Left colon (tissue), 2 donors: ENCODE measurements around the gene ITCH. TPM values are rescaled to one million over a fixed set of nuclear protein-coding genes. Genes with fewer than 3 reads are reported as not detected.

Source experiments
- ATAC-seq: fragments of 200-7000 bp; cut with Tn5 transposase; one replicate; pipeline ENCODE4 v1.9.1; 2020; ENCODE audit warnings: mild to moderate bottlenecking, moderate library complexity
- DNase-seq, 2 donors: peaks; one replicate each; pipeline ENCODE4 v3.0.0-alpha.2; 2020
- intact Hi-C, 2 donors: fragments of 100-400 bp; cut with DNase I in 1 of 2; cut with micrococcal nuclease in 1 of 2; formaldehyde crosslinking; loops; one replicate each; pipeline versions ENCODE4 v1.11.2 to v1.14.0; 2022; cut with DNase I, micrococcal nuclease
- microRNA-seq, 2 donors: library from miRNA; unstranded; fragments of <30 nt; microRNA quantifications; one replicate each; pipeline versions ENCODE4 v1.1.0 to v1.2.0, GENCODE V29; 2020
- total RNA-seq, 2 donors: library from RNA; stranded (reverse); fragmentation: NEBNext Ultra II Directional; extraction: Animal tissue kit (Norgen Biotek cat#: 25700); gene quantifications; one replicate each; pipeline ENCODE4 v1.2.1, GENCODE V29; 2021
- donor health status: DM: no; HTN: no; CAD: no.
- donor health status: DM: yes; HTN: yes; CAD: no.

Gene ITCH
- total RNA-seq, 2 donors from 2014 or later: 69.6 to 78.3 TPM

DNA sequence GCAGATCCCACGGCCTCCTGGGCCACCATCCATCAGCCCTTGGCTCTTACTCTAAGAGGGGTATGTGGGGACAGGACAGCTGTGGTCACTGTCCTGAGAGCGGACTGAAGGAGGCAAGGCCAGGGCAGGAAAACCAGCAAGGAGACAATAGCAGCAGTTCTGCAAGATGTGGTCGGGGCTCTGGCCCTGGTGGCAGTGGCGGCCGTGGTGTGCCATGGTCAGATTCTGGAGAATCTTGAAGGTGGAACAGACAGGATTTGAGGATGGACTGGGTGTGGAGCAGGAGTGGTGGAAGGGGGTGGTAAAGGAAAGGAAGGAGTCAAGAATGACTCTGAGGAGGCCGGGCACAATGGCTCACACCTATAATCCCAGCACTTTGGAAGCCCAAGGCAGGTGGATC is 189.5 kb downstream of the ITCH start:
- DNase-seq (no peak), ATAC-seq (no peak)
- intact Hi-C loops: no loop called here

DNA sequence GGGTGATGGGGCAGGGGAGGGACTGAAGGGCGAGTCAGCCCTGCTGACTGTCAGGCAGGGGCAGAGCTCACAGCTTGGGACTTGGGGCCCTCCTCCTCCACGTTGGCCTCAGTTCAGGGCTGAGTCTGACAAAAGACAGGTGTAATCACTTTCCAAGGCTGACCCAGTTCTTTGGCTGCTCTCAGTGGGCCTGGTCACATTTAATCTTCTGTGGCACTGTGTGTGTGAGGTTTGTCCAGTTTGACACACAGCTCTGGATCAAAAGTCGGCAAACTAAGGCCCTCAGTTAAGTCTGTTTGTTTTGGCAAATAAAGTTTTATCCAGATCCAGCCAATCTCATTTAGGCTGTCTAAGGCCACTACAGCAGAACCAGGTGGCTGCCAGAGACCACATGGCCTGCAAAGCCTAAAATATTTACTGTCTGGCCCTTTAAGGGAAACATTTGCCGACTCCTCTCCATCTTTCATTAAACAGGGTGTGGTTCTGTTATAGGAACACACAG is 190.3 kb downstream of the ITCH start:
- DNase-seq: no peak
- intact Hi-C loops: no loop called here
- ATAC-seq: peak; percentile 26

DNA sequence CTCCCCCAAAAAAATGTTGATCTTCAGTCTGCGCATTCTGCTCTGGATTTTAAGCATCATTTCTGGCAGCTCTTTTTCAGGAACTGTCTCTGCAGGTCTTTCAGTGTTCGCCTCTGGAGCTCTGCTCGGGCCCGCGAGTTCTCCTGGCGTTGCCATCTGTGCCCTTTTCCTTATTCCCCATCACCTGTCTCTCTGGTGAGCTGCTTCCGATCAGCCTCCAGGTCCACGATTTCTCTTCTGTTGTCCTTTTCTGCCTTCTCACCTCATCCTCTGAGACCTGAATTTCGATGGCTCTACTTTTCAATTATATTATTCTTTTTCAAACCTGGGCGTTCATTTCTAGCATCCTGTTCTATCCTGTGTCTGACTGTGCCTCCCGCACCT is 194.9 kb downstream of the ITCH start:
- ATAC-seq: peak; percentile 14
- DNase-seq: no peak
- intact Hi-C loops: no loop called here

DNA sequence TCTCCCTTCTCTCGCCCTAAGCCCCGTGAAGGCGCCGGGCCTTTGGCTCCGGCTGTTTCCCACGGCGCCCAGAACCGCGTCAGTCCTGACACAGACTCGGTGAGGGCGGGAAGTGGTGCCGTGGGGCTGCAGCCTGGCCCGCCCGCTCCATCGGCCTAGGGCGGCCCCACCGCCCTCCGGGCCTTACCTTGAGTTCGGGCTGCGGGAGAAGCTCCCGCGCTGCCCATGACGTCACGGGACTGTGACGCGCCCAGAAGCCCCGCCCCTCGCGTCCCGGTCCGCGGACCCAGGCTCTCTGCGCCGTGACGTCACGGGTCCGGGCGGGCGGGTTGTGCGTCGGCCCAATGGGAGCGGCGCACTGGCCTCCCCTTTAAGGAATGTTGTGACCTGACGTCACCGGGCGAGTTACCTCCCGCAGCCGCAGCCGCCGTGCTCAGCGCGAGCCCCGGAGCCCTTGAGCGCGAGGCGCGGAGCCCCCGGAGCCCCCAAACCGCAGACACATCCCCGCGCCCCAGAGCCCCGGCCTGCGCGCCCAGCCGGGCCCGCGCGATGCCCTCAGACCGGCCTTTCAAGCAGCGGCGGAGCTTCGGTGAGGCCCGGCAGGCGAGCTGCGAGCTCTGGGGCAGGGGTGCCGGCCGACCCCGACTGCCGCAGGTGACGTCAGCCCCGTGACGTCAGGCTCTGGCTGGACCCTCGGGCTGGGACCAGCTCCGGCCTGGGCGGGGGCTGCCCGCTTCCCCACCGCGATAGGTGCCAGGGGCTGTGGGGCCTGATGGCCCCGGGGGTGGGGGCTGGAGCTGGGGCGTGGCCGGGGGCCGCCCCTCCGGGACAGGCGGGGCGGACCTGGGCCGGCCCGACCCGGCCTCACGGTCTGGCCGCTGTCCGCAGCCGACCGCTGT is 195.5 kb downstream of the ITCH start, which contains the start of gene MAP1LC3A:
MAP1LC3A (plus strand) TSS at position 399 of the 899 bp plus-strand sequence; CDS start at position 550, 151 bp downstream.
- intact Hi-C loops: no loop called here
- DNase-seq (peak; percentile 95 to 96), ATAC-seq (peak; percentile 89)

DNA sequence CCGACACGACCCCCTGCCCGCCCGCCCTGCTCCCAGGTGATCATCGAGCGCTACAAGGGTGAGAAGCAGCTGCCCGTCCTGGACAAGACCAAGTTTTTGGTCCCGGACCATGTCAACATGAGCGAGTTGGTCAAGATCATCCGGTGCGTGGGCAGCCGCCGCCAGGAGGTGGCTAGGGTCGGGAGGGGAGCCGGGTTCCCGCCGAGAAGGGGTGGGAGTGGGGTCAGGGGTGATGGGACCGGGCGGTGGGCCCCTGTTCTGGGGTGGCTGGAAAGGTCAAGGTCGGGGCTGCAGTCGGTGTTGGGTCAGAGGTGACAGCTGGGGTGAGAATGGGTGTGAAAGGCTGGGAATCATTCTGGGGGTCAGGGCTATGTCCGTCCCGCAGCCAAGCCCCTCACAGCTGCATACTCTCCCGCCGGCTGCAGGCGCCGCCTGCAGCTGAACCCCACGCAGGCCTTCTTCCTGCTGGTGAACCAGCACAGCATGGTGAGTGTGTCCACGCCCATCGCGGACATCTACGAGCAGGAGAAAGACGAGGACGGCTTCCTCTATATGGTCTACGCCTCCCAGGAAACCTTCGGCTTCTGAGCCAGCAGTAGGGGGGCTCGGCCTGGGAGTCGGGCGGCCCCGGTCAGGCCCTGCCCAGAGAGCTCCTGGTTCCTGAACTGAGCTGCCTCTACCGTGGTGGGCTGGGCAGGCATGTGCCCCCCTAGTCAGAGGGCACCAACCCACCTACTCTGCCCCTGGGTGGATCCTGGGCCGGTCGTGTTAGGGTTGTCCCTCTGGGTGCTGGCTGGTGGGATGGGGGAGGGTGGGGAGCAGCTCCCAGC is 196.5 kb downstream of the ITCH start:
- no peak for DNase-seq
- no peak for ATAC-seq
- intact Hi-C loops: no loop called here

DNA sequence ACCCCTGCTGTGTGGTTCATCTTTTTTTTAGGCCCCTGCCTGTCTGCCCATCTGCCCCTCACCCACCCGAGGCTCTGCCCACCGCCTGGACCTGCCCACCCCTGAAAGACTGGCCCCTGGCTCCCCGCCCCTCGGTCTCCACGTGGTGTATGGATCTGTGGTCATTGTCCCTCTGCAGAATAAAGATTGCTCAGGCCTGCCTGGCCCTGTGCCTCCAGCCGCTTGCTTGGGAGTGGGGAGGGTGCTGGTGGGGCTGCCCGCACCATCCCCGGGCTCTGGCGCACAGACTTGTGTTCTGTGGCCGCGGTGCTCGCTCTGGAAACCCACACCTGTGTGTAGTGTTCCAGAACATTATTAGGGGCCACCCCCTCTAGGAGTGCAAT is 197.1 kb downstream of the ITCH start:
- DNase-seq (no peak), ATAC-seq (no peak)
- intact Hi-C loops: no loop called here

DNA sequence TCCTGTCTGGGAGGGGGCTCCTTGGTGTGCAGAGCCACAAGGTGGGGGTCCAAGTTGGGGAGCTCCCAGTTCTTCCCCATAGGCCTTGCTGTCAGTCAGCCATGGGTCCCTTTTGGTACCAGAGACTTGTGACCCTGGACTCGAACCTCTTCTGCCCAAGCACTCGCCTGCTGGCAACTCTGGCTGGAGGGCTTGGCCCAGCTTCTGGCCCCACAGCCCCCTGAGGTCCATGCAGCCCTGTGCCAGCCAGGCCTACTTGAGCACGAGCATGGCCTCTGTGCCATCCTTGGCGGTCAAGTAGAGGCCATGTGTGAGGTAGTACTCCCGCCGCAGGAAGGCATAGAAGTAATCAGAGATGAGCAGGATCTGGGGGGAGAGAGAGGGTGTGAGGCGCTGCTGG is 197.5 kb downstream of the ITCH start:
- ATAC-seq (no peak), DNase-seq (no peak)
- intact Hi-C loops: no loop called here

Small RNA genes within 50 kb of the gene (microRNA-seq; reads per million reads assigned to microRNA genes)
- gene MIR644A: 0 reads per million in 2 donors

Other genes with a start within 250 kb of the ITCH start
- gene ASIP, start 121.8 kb upstream of the ITCH start, total RNA-seq: not detected
- 10 to 100 TPM; 72.9 to 73.9 TPM for gene AHCY, start 59.9 kb upstream of the ITCH start, total RNA-seq
- 100 to 1,000 TPM; 115 TPM for gene DYNLRB1, start 153.1 kb downstream of the ITCH start, total RNA-seq
- 10 to 100 TPM; 42.8 to 47.7 TPM for gene MAP1LC3A, start 195.4 kb downstream of the ITCH start, total RNA-seq